ENCODE results near the gene CCDC188. TPM values are rescaled to one million over a fixed set of nuclear protein-coding genes. Genes with fewer than 3 reads are reported as not detected.

Gene CCDC188
- total and polyA plus RNA-seq, 9 of the 15 experiments (the other 6 are each of a cell fraction or from before 2014, with no cell fraction given), result not detected

GRCh38 chr22:20114506-20115475 is 36.1 kb downstream of the CCDC188 start (continued):
- no peak for TF ChIP-seq THAP7 (CRISPR knock-in tag; IDR thresholded peaks at IDR 0.05)
- TF ChIP-seq CHD1 (IDR thresholded peaks at IDR 0.05; ENCODE audit: low read length), result peak; percentile 8
- TF ChIP-seq CHD7 (IDR thresholded peaks at IDR 0.05; ENCODE audit: low read depth, low read length), result no peak
- TF ChIP-seq NBN (IDR thresholded peaks at IDR 0.05; ENCODE audit: low read depth), result no peak
- peak; percentile 54 for TF ChIP-seq SETDB1 (IDR thresholded peaks at IDR 0.05; ENCODE audit: low read length)
- no peak for TF ChIP-seq HDAC2 (IDR thresholded peaks at IDR 0.05)
- 0 out of 2 replicates have a peak, but pooled peaks have one; percentile 36 for TF ChIP-seq ELF4 (CRISPR knock-in tag; IDR thresholded peaks at IDR 0.05)
- no peak for TF ChIP-seq ZNF584 (CRISPR knock-in tag; IDR thresholded peaks at IDR 0.05; ENCODE audit: low read depth)
- 0 out of 2 replicates have a peak, but pooled peaks have one; percentile 46 for TF ChIP-seq PHB (CRISPR knock-in tag; IDR thresholded peaks at IDR 0.05)
- 0 out of 2 replicates have a peak, but pooled peaks have one; percentile 18 for TF ChIP-seq PML (IDR thresholded peaks at IDR 0.05; ENCODE audit: low read length)
- 0 out of 2 replicates have a peak, but pooled peaks have one; percentile 19 for TF ChIP-seq HIVEP1 (CRISPR knock-in tag; IDR thresholded peaks at IDR 0.05)
- TF ChIP-seq POLR2G (IDR thresholded peaks at IDR 0.05; ENCODE audit: low read depth, low read length), result peak; percentile 24
- TF ChIP-seq HBP1 (CRISPR knock-in tag; IDR thresholded peaks at IDR 0.05), result 0 out of 2 replicates have a peak, but pooled peaks have one; percentile 16
- 0 out of 2 replicates have a peak, but pooled peaks have one; percentile 39 for TF ChIP-seq ZNF165 (CRISPR knock-in tag; IDR thresholded peaks at IDR 0.05; ENCODE audit: borderline replicate concordance)
